ENCODE results near the gene AQP2.
"Not testable (repeated sequence)": the region's sequence is repeated elsewhere in the genome, so short reads cannot be mapped to it uniquely, and the experiment has no call there.

The AQP2 gene

DNA sequence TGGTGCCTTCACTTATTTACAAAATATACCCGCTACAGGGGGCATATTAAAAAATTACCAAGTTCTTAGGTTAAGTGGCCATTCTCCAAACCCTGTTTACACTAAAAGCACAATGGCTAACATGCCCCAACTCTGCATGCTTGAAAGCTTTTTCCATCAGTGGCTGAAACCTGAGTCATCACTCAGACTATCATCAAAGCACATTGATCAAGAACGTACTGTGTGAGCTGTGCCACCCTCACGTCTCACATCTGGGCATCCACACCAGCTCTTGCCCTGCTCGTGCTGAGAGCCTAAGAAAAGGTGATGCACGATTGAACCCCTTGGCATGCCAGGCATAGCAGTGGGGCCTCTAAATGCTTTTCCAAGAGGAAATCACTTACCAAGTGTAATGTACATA is 35.4 kb downstream of the AQP2 start:
- no peak for TF ChIP-seq ZFX (IDR thresholded peaks at IDR 0.05; ENCODE audit: borderline replicate concordance)
- TF ChIP-seq, protein P1, sequence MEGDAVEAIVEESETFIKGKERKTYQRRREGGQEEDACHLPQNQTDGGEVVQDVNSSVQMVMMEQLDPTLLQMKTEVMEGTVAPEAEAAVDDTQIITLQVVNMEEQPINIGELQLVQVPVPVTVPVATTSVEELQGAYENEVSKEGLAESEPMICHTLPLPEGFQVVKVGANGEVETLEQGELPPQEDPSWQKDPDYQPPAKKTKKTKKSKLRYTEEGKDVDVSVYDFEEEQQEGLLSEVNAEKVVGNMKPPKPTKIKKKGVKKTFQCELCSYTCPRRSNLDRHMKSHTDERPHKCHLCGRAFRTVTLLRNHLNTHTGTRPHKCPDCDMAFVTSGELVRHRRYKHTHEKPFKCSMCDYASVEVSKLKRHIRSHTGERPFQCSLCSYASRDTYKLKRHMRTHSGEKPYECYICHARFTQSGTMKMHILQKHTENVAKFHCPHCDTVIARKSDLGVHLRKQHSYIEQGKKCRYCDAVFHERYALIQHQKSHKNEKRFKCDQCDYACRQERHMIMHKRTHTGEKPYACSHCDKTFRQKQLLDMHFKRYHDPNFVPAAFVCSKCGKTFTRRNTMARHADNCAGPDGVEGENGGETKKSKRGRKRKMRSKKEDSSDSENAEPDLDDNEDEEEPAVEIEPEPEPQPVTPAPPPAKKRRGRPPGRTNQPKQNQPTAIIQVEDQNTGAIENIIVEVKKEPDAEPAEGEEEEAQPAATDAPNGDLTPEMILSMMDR (IDR thresholded peaks at IDR 0.05) = no peak
- no peak overlapping the region for H3K27ac ChIP-seq

DNA sequence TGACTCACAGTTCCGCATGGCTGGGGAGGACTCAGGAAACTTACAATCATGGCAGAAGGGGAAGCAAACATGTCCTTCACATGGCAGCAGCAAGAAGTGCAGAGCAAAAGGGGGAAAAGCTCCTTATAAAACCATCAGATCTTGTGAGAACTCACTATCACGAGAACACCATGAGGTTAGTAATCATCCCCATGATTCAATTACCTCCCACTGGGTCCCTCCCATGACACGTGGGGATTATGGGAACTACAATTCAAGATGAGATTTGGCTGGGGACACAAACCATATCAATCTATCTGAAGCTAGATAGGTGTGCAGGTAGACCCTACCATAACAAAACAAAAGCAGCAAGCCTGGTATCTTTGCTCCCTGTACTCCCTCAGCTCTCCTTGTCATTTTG is 35.9 kb downstream of the AQP2 start:
- not testable (repeated sequence) for H3K27ac ChIP-seq

DNA sequence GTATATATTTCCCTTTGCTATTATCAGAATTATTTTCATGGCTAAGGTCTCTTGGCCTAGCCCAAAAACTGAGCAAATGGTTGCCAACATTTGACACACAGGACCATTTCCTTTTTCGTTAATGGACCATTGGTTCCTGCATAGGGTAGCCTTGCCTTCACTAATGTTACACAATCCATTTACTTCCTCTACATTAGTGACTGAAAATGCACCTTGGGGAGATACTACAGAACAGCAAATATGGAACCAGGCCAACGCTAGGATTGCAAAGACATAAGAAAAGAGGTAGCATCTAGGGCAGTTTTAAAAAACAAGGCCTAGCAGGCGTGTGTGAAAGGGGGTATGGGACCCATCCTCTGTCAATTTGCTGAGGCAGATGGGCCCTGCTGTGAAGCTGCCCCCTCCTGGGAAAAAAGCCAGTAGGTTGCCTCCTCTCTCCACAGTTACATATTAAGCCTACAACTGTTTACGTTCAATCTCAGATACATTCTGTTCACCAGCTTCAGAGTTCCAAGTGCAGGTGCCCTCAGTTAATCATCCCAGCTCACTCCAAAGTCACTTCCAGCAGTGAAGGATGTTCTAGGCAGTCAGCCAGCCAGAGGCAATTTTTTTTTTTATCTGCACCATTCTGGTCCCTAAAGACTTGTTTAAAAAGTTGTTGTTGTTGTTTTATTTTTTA is 37.2 kb downstream of the AQP2 start:
- TF ChIP-seq, protein P1 (IDR thresholded peaks at IDR 0.05) = no peak
- TF ChIP-seq ZFX (IDR thresholded peaks at IDR 0.05; ENCODE audit: borderline replicate concordance) = no peak

DNA sequence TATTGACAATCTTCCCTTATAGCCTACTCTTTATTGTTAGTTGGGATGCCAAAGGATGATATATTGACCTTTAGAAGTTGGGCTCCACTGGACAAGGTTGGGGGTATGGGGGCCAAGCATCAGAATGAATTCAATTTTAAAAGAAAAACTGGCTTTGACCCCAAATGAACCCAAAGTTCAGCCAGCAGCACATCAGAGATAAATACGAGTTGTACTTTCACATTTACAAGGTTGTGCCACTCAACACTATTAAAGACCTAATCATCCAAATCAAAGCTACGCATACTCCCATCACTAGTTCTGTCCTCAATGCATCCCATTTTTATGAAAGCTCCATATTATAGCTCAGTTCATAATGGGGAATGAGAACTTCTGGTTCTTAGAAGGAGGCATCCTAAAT is 38.9 kb downstream of the AQP2 start:
- H3K27ac ChIP-seq = not testable (repeated sequence)

More for the DNA sequence above, 37.2 kb downstream of the AQP2 start:
- H3K27ac ChIP-seq = no peak overlapping the region

DNA sequence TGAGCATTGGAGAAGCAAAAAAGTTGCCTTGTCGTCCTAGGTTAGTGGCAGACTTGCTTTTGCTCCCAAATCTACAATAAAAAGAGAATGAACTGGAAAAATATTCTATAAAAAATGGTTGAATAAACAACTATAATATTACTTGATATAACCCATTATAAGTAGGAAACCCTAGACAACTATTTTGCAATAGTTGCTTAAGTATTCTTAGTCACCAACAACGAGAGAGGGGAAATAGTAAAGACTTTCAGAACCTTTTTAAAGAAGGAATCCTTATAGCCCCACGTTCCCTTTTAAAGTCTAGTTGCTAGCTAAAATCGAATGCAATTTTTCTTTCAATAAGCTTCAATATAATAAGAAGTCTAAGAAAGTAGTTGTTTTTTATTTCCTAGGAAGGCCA is 39.7 kb downstream of the AQP2 start:
- H3K27ac ChIP-seq = no peak overlapping the region
- TF ChIP-seq, protein P1 (IDR thresholded peaks at IDR 0.05) = no peak
- no peak for TF ChIP-seq ZFX (IDR thresholded peaks at IDR 0.05; ENCODE audit: borderline replicate concordance)

DNA sequence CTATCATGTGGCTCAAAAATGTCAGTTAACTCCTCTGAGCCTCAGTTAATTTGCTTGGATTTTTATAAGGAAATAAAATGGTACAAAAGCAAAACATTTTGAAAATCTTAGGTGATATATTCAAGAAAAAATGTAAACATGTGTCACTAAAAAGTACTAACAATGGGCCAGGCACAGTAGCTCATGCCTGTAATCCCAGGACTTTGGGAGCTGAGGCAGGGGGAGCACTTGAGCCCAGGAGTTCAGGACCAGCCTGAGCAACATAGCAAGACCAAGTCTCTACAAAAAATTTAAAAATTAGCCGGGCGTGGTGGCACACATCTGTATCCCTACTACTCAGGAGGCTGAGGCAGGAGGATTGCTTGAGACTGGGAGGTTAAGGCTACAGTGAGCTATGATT is 47.9 kb downstream of the AQP2 start:
- TF ChIP-seq ZFX (IDR thresholded peaks at IDR 0.05; ENCODE audit: borderline replicate concordance) = no peak
- TF ChIP-seq, protein P1 (IDR thresholded peaks at IDR 0.05) = no peak; the same call in 1 of the 2 replicates
- H3K27ac ChIP-seq = no peak overlapping the region

DNA sequence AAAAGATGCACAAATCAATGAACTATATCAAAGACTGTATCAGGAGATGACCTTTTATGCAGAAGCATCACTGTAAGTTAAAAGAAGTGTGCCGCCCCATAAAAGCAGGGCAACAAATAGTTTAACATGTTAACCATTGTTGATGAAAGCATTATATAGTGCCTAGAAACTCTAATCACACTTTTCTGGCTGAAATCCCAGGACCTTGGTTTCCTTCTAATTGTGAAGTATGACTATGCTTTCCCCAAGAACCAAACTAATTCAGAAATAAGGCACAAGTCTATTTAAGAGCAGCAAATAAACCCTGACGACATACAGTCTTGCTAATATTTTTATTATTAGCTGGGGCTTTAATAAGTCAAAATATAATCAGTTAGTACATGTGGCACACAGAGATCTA is 53.1 kb downstream of the AQP2 start:
- H3K27ac ChIP-seq = no peak overlapping the region

DNA sequence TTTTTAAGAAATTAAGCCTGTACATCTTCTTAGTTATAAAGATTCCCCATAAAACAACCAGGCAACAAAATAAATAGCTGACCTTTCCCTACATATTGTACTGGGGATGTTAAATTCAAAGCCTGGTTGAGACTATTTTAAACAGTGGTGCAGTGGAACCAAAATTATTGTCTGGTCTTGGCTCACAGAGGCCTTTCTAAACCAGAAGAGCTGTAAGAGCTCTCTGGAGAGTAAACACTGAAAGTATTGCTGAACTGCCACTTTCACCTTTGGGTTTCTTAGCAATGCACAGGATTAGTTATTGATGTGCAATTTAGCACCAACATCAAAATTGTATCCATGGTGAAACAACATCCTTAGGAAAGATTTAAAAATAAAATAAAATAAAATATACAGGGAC is 54.2 kb downstream of the AQP2 start:
- H3K27ac ChIP-seq = no peak overlapping the region
- TF ChIP-seq, protein P1 (IDR thresholded peaks at IDR 0.05) = no peak
- no peak for TF ChIP-seq ZFX (IDR thresholded peaks at IDR 0.05; ENCODE audit: borderline replicate concordance)

More for the DNA sequence above, 53.1 kb downstream of the AQP2 start:
- TF ChIP-seq, protein P1 (IDR thresholded peaks at IDR 0.05) = no peak
- no peak for TF ChIP-seq ZFX (IDR thresholded peaks at IDR 0.05; ENCODE audit: borderline replicate concordance)
